HL-60 (cell line): Measurements from ENCODE around the gene DIAPH2.

Experiments used
- DNase-seq, 2 experiments: peaks; one replicate each; pipeline ENCODE4 v3.0.0-alpha.2; 2010 to 2020; ENCODE audit warnings: low read depth in 1 of 2, low spot score in 1 of 2
- H3K27ac ChIP-seq: fragments of 250-450 bp; sonication (Bioruptor Pico); replicated peaks from 2 replicates; pipeline ENCODE4 v1.5.1; 2020; ENCODE audit warnings: mild to moderate bottlenecking, moderate library complexity
- H3K27me3 ChIP-seq: fragments of 250-450 bp; sonication (Bioruptor Pico); 2 replicates; pipeline ENCODE4 v1.5.1; 2021; ENCODE audit warnings: mild to moderate bottlenecking, moderate library complexity; ENCODE audit not compliant: insufficient read depth, poor library complexity, severe bottlenecking
- H3K4me3 ChIP-seq: replicated peaks from 2 replicates; pipeline ENCODE4 v1.5.1; 2011; ENCODE audit warnings: mild to moderate bottlenecking, control low read depth, low read length; ENCODE audit not compliant: insufficient read depth
- GABPA ChIP-seq: IDR thresholded peaks from 2 replicates; pipeline ENCODE4 v1.6.1; 2012; ENCODE audit warnings: low read depth
- POLR2AphosphoS5 ChIP-seq: IDR thresholded peaks from 2 replicates; pipeline ENCODE4 v1.6.1; 2012; ENCODE audit warnings: low read depth
- SPI1 ChIP-seq: IDR thresholded peaks from 2 replicates; pipeline ENCODE4 v1.6.1; 2012; ENCODE audit warnings: low read depth, mild to moderate bottlenecking, borderline replicate concordance
- TF ChIP-seq, protein P1 (sequence below): IDR thresholded peaks from 2 replicates; pipeline ENCODE4 v1.6.1; 2012; ENCODE audit warnings: low read depth; ENCODE audit not compliant: insufficient replicate concordance
- TF ChIP-seq, protein P2 (sequence below): IDR thresholded peaks from one replicate; pipeline ENCODE4 v1.5.1; 2011; ENCODE audit warnings: low read length, control low read depth, inconsistent platforms; ENCODE audit not compliant: insufficient read depth

The DIAPH2 gene

DNA sequence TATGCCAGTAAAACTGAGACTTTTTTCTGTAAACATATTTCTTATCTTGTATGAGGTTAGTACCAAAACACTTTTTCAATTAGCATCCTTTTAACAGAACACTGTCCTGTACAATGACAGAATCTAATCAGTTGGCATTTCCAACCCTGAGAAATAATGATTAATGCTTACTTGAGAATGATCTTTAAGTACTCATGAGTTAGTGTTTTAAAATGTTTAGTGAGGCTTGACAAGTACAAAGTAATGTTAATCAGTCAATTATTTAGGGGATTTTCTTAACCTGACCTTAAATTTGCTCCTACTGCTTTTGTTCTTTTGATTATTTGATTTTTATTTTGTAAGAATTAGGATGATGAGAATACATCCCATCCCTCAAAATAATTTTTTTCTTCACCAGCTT is 695.6 kb downstream of the DIAPH2 start:
- TF ChIP-seq, protein P1, sequence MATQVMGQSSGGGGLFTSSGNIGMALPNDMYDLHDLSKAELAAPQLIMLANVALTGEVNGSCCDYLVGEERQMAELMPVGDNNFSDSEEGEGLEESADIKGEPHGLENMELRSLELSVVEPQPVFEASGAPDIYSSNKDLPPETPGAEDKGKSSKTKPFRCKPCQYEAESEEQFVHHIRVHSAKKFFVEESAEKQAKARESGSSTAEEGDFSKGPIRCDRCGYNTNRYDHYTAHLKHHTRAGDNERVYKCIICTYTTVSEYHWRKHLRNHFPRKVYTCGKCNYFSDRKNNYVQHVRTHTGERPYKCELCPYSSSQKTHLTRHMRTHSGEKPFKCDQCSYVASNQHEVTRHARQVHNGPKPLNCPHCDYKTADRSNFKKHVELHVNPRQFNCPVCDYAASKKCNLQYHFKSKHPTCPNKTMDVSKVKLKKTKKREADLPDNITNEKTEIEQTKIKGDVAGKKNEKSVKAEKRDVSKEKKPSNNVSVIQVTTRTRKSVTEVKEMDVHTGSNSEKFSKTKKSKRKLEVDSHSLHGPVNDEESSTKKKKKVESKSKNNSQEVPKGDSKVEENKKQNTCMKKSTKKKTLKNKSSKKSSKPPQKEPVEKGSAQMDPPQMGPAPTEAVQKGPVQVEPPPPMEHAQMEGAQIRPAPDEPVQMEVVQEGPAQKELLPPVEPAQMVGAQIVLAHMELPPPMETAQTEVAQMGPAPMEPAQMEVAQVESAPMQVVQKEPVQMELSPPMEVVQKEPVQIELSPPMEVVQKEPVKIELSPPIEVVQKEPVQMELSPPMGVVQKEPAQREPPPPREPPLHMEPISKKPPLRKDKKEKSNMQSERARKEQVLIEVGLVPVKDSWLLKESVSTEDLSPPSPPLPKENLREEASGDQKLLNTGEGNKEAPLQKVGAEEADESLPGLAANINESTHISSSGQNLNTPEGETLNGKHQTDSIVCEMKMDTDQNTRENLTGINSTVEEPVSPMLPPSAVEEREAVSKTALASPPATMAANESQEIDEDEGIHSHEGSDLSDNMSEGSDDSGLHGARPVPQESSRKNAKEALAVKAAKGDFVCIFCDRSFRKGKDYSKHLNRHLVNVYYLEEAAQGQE: no peak
- TF ChIP-seq GABPA (no peak), SPI1 (no peak), POLR2AphosphoS5 (no peak)
- TF ChIP-seq, protein P2, sequence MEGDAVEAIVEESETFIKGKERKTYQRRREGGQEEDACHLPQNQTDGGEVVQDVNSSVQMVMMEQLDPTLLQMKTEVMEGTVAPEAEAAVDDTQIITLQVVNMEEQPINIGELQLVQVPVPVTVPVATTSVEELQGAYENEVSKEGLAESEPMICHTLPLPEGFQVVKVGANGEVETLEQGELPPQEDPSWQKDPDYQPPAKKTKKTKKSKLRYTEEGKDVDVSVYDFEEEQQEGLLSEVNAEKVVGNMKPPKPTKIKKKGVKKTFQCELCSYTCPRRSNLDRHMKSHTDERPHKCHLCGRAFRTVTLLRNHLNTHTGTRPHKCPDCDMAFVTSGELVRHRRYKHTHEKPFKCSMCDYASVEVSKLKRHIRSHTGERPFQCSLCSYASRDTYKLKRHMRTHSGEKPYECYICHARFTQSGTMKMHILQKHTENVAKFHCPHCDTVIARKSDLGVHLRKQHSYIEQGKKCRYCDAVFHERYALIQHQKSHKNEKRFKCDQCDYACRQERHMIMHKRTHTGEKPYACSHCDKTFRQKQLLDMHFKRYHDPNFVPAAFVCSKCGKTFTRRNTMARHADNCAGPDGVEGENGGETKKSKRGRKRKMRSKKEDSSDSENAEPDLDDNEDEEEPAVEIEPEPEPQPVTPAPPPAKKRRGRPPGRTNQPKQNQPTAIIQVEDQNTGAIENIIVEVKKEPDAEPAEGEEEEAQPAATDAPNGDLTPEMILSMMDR: no peak
- no peak overlapping the region for H3K27ac ChIP-seq
- no peak for DNase-seq
- no peaks in the 10 kb centered on the region for H3K27me3 ChIP-seq
- H3K4me3 ChIP-seq: no peak overlapping the region

DNA sequence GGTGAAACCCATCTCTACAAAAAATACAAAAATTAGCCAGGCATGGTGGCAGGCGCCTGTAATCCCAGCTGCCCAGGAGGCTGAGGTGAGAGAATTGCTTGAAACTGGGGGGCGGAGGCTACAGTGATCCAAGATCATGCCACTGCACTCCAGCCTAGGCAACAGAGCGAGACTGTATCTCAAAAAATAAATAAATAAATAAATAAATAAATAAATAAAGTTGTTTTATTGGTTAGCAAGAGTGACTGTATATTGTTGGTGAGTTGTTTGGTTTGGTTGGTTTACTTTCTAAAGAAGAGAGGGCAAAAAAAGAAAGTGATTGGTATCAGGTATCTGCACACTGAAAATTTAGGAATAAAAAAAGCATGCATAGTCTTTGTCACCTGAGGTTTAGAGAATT is 700.0 kb downstream of the DIAPH2 start:
- no peaks in the 10 kb centered on the region for H3K27me3 ChIP-seq
- no peak overlapping the region for H3K4me3 ChIP-seq
- TF ChIP-seq, protein P2: no peak
- TF ChIP-seq GABPA (no peak), SPI1 (no peak)
- DNase-seq: no peak
- H3K27ac ChIP-seq: no peak overlapping the region

DNA sequence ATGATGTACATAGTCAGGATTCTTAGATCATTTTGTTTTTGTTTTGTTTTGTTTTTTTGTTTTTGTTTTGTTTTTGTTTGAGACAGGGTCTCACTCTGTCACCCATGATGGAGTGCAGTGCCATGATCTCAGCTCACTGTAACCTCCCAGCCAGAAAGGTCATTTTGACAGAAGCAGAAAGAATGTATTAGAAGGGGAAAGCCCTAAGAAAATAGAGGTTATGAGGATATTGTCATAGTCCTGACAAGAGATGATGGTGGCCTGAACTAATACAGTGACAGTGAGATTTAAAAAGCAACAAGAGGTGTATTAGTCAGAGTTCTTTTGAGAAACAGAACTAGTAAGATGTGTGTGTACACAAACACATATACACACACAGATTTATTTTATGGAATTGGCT is 702.4 kb downstream of the DIAPH2 start:
- Histone ChIP-seq H3K4me3 (no peak overlapping the region), H3K27ac (no peak overlapping the region), H3K27me3 (no peaks in the 10 kb centered on the region)
- TF ChIP-seq, protein P2: no peak
- TF ChIP-seq GABPA (no peak), POLR2AphosphoS5 (no peak)
- no peak for DNase-seq

DNA sequence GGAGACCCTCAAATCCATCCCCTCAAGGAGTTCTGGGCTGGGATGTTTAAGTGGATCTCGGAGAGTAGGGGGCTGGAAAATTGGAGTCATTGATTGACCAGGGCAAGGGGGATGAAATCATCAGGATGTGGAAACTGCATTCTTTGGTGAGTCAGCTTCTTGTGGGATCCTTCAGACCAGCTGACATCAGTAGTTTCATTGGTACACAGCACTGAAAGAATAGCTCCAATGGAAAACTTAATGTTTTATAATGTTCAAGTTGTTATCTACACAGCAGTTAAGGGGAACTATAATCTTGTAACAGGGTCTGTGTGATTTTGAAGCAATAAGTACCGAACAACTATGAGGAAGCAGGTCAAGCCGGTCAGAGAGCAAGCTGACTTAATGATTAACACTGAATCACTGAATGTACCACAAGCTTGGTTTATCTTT is 705.1 kb downstream of the DIAPH2 start:
- peak in 1 of 2 experiments; percentile 3 for DNase-seq
- H3K27ac ChIP-seq: no peak overlapping the region
- no peak overlapping the region for H3K4me3 ChIP-seq
- no peaks in the 10 kb centered on the region for H3K27me3 ChIP-seq
- TF ChIP-seq, protein P2: no peak
- TF ChIP-seq POLR2AphosphoS5 (no peak), SPI1 (no peak), GABPA (no peak)
- TF ChIP-seq, protein P1: no peak
